Measurements from ENCODE around the gene PDF. TPM values are rescaled to one million over a fixed set of nuclear protein-coding genes. Genes with fewer than 3 reads are reported as not detected.

PDF gene
- total and polyA plus RNA-seq, 2 donors (not counting 3 experiments of a cell fraction or from before 2014, with no cell fraction given): 13.1 to 16.7 TPM

- BruUV-seq (replicated peaks): no TSS peak
- Histone ChIP-seq H3K79me2 (ENCODE audit: control insufficient read depth, insufficient read depth, low read length) (peaks cover 41% of the 10 kb centered on the region), H3K4me3 (replicated peaks in 1 of 3; ENCODE audit: insufficient read depth in 1 of 3, low read depth in 1 of 3, low read length in 3 of 3) (no peak overlapping the region), H3K27me3 (ENCODE audit: control insufficient read depth in 2 of 2, insufficient read depth in 2 of 2, low read length in 2 of 2) (no peaks in the 10 kb centered on the region), H3K4me2 (ENCODE audit: insufficient read depth, low read length) (no peak overlapping the region), H3K36me3 (ENCODE audit: control insufficient read depth in 2 of 2, extremely low read depth in 1 of 2, insufficient read depth in 2 of 2, low read length in 2 of 2) (peaks cover 21 to 47% of the 10 kb centered on the region in 2 experiments), H3K9me3 (replicated peaks; ENCODE audit: control insufficient read depth, insufficient read depth, low read length) (no peaks in the 10 kb centered on the region), H3K27ac (ENCODE audit: insufficient read depth, low read depth, low read length) (no peak overlapping the region), H3K4me1 (ENCODE audit: control insufficient read depth, extremely low read depth, insufficient read depth, low read length) (peaks cover 6% of the 10 kb centered on the region), H2AFZ (ENCODE audit: low read depth, low read length) (no peak overlapping the region), H3K9me1 (replicated peaks; ENCODE audit: control insufficient read depth, extremely low read depth, insufficient read depth, low read length) (no peaks in the 10 kb centered on the region), H4K20me1 (replicated peaks; ENCODE audit: control insufficient read depth, extremely low read depth, insufficient read depth, low read length) (no peaks in the 10 kb centered on the region), H3K9ac (replicated peaks; ENCODE audit: extremely low read depth, insufficient read depth, low read length) (no peak overlapping the region)
- TF ChIP-seq GATA2 (IDR thresholded peaks at IDR 0.05; ENCODE audit: insufficient read depth, insufficient read length, low read depth, low read length) (no peak), EZH2 (IDR thresholded peaks at IDR 0.05; ENCODE audit: borderline replicate concordance, low read depth, low read length, severe bottlenecking) (no peak), POLR2A (IDR thresholded peaks at IDR 0.05; ENCODE audit: low read depth, low read length) (no peak), CTCF (IDR thresholded peaks at IDR 0.05; ENCODE audit: extremely low read depth in 1 of 2, insufficient read depth in 1 of 2, low read depth in 1 of 2, low read length in 2 of 2) (no peak), POLR2AphosphoS5 (IDR thresholded peaks at IDR 0.05; ENCODE audit: insufficient read depth, low read depth, low read length) (no peak), MYC (IDR thresholded peaks at IDR 0.05; ENCODE audit: low read depth, low read length) (no peak), JUN (IDR thresholded peaks at IDR 0.05; ENCODE audit: borderline replicate concordance, insufficient read depth, insufficient read length, low read depth) (no peak), FOS (IDR thresholded peaks at IDR 0.05; ENCODE audit: borderline replicate concordance, insufficient read depth, low read length) (no peak)
- TF ChIP-seq, protein P1, sequence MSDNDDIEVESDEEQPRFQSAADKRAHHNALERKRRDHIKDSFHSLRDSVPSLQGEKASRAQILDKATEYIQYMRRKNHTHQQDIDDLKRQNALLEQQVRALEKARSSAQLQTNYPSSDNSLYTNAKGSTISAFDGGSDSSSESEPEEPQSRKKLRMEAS (IDR thresholded peaks at IDR 0.05; ENCODE audit: insufficient read depth, insufficient read length): no peak
- CTCF ChIA-PET: interaction anchor here (1.6 kb wide), 1 partner anchor 11 kb away, joined by 5 read pairs; no protein-coding TSS in a partner anchor
- no peak for FAIRE-seq
- DNase-seq (ENCODE audit: low read depth, low spot score): no peak
- intact Hi-C loops (cut with micrococcal nuclease) (no loop called here), dilution Hi-C loops (cut with MboI; ENCODE audit: extremely low pct_ligation_motif_present, low sequenced_read_pairs) (no loop called here)
- POLR2A ChIA-PET: no interaction called here
Observed at GRCh38 chr16:69315486-69316311, 14.7 kb downstream of the PDF start.
